Thyroid gland (tissue), 4 donors: ENCODE results near the gene CENPF. TPM values are rescaled to one million over a fixed set of nuclear protein-coding genes. Genes with fewer than 3 reads are reported as not detected.

ENCODE experiments used
- DNase-seq, 2 donors: peaks; one replicate each; pipeline ENCODE4 v3.0.0-alpha.2; 2019
- H3K27ac ChIP-seq, 3 donors: fragments of 200-600 bp; sonication (generic); 1 replicate in 2 of 3; 2 replicates in 1 of 3; pipeline ENCODE4 v1.5.1; 2016 to 2019; ENCODE audit warnings: mild to moderate bottlenecking in 1 of 3, moderate library complexity in 1 of 3
- H3K27me3 ChIP-seq: fragments of 200-600 bp; sonication (generic); one replicate; pipeline ENCODE4 v1.5.1; 2019
- H3K36me3 ChIP-seq, 2 donors: fragments of 200-600 bp; sonication (generic); one replicate each; pipeline ENCODE4 v1.5.1; 2016 to 2019
- H3K4me1 ChIP-seq, 2 donors: fragments of 200-600 bp; sonication (generic); one replicate each; pipeline ENCODE4 v1.5.1; 2017 to 2019
- H3K4me3 ChIP-seq, 3 donors: fragments of 200-600 bp; sonication (generic); replicated peaks in 1 of 3; 1 replicate in 2 of 3; 2 replicates in 1 of 3; pipeline ENCODE4 v1.5.1; 2016; ENCODE audit warnings: mild to moderate bottlenecking in 1 of 3
- H3K9me3 ChIP-seq: fragments of 200-600 bp; sonication (generic); one replicate; pipeline ENCODE4 v1.5.1; 2017
- CTCF ChIP-seq, 6 experiments: fragments of 200-600 bp in 3 of 6; fragments of 450-650 bp in 3 of 6; sonication (generic) in 3 of 6; IDR thresholded peaks; one replicate each; pipeline ENCODE4 v1.5.1; 2016 to 2019; ENCODE audit warnings: antibody characterized with exemption in 6 of 6, mild to moderate bottlenecking in 2 of 6, inconsistent platforms in 1 of 6, moderate library complexity in 1 of 6
- POLR2A ChIP-seq, 2 donors: fragments of 450-650 bp; IDR thresholded peaks; one replicate each; pipeline ENCODE4 v1.6.1; 2017; ENCODE audit warnings: antibody characterized with exemption in 2 of 2, mild to moderate bottlenecking in 2 of 2, moderate library complexity in 1 of 2
- WGBS, 2 donors: methylation state at CpG; one replicate each; pipeline ENCODE4 v1.1.5; 2017; 5-methylcytosine and 5-hydroxymethylcytosine counted together
- intact Hi-C: fragments of 100-400 bp; cut with DNase I; formaldehyde crosslinking; loops from one replicate; pipeline ENCODE4 v1.15.1; 2023
- total RNA-seq, 4 donors: library from RNA; depleted of rRNA; stranded (reverse); fragments of >200 nt; gene quantifications; one replicate each; pipeline ENCODE4 v1.2.3, GENCODE V29; 2016

The CENPF gene
- total RNA-seq, 4 donors from 2014 or later: 0.27 to 1.0 (median 0.55) TPM

DNA sequence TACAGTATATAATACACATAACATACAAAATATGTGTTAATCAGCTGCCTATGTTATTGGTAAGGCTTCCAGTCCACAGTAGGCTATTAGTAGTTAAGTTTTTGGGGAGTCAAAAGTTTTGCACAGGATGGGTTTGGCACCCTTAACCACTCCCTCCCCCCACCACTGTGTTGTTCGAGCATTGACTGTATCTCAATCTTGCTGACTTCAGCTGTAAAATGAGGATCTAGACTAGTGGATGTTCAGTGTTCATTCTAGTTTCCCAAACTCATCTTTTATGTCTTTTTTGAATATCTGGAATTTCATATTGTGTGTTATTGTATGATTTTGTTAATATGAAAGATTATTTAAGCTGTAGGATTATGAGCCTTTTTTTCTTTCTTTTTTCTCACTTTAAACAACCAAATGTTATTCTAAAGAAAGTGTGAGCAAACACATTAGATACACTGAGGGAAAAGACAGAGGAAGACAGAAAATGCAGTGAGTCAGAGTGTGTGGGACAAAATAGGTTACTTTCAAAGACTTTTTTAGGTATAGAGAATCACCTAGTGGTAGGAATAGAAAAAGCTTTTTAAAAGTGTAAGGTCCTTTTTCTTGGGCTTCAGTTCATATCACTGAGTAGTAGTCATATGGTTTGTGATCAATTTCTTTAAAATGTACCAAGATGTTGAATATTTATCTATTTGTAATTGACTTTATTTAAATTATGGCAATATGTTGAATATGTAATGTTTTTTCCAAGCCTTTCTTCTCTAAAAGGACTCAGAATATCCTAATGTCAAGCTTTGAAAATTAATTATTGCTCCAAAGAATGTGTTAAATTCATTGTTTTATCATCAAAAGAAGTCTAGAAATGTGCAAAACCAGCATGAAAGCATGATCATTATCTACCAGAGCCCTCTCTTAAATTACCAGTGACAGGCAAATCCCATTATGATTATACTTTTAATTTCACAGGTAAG lies 17.9 kb upstream of the CENPF start:
- intact Hi-C loops: loop anchor here (5.0 kb wide), 1 partner anchor 253 kb away; no protein-coding TSS in a partner anchor
- no peak for DNase-seq
- H3K9me3 ChIP-seq: no peaks in the 10 kb centered on the region
- H3K4me3 ChIP-seq: no peak overlapping the region
- TF ChIP-seq POLR2A (IDR thresholded peaks at IDR 0.05) (no peak), CTCF (IDR thresholded peaks at IDR 0.05) (peak; percentile 58 to 96 (median 71))
- no peak overlapping the region for H3K27ac ChIP-seq
- H3K27me3 ChIP-seq: no peaks in the 10 kb centered on the region
- no peaks in the 10 kb centered on the region for H3K36me3 ChIP-seq
- 44 to 49% methylated on average over 1 of the region's 1 CpG for WGBS, 2 donors
- H3K4me1 ChIP-seq: no peaks in the 10 kb centered on the region

DNA sequence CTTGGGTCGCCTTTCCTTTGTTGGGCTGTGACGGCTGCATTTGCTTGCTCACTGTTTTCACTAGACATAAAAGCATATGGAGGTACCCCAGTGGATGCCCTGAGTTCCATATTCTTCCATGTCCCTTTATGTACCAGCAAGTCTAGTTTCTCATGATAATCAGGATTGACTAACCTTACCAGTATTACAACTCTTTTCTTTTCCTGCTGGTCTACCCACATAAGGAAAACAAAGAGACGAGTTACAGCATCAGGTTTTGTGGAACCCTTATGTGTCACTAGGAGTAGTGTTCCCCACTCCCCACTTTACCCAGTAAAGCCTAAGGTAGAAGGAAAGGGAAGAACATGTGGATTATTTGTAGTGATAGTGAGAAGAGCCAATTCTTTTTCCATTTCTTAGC lies 16.4 kb upstream of the CENPF start:
- TF ChIP-seq POLR2A (IDR thresholded peaks at IDR 0.05) (no peak), CTCF (IDR thresholded peaks at IDR 0.05) (no peak)
- no peaks in the 10 kb centered on the region for H3K36me3 ChIP-seq
- H3K9me3 ChIP-seq: no peaks in the 10 kb centered on the region
- no peak overlapping the region for H3K27ac ChIP-seq
- no peak for DNase-seq
- intact Hi-C loops: loop anchor here (5.0 kb wide), 1 partner anchor 254 kb away; no protein-coding TSS in a partner anchor
- H3K4me3 ChIP-seq: no peak overlapping the region
- 65 to 89% methylated on average over 3 of the region's 3 CpGs for WGBS, 2 donors
- no peaks in the 10 kb centered on the region for H3K27me3 ChIP-seq
- no peaks in the 10 kb centered on the region for H3K4me1 ChIP-seq

- WGBS, 2 donors: 89 to 92% methylated on average over 5 of the region's 5 CpGs
- TF ChIP-seq CTCF (IDR thresholded peaks at IDR 0.05) (no peak), POLR2A (IDR thresholded peaks at IDR 0.05) (no peak)
- intact Hi-C loops: loop anchor here (5.0 kb wide), 1 partner anchor 255 kb away; no protein-coding TSS in a partner anchor
These were observed 15.8 kb upstream of the CENPF start for GRCh38 chr1:214587165-214587564.

GRCh38 chr1:214588963-214589597 lies 13.9 kb upstream of the CENPF start:
- Histone ChIP-seq H3K36me3 (no peaks in the 10 kb centered on the region), H3K27ac (no peak overlapping the region), H3K4me1 (no peaks in the 10 kb centered on the region), H3K27me3 (no peaks in the 10 kb centered on the region), H3K4me3 (no peak overlapping the region), H3K9me3 (no peaks in the 10 kb centered on the region)
- no peak for DNase-seq
- 94% methylated on average over 4 of the region's 4 CpGs for WGBS, 2 donors
- intact Hi-C loops: loop anchor here (5.0 kb wide), 1 partner anchor 257 kb away; no protein-coding TSS in a partner anchor
- TF ChIP-seq POLR2A (IDR thresholded peaks at IDR 0.05): no peak
- no peak for TF ChIP-seq CTCF (IDR thresholded peaks at IDR 0.05)

More at GRCh38 chr1:214587165-214587564, 15.8 kb upstream of the CENPF start:
- H3K36me3 ChIP-seq: no peaks in the 10 kb centered on the region
- no peak for DNase-seq
- no peak overlapping the region for H3K27ac ChIP-seq
- no peak overlapping the region for H3K4me3 ChIP-seq
- H3K27me3 ChIP-seq: no peaks in the 10 kb centered on the region
- no peaks in the 10 kb centered on the region for H3K4me1 ChIP-seq
- no peaks in the 10 kb centered on the region for H3K9me3 ChIP-seq
